ENCODE measurements around the gene OSBPL3. TPM values are rescaled to one million over a fixed set of nuclear protein-coding genes. Genes with fewer than 3 reads are reported as not detected.

The OSBPL3 gene
- total RNA-seq, 8 experiments from 2014 or later: 1.8 to 139 (median 7.5) TPM

- 0 to 86% (median 63%) methylated on average over 1 to 2 of the region's 3 CpGs; no CpG with 5 or more reads in 3 of the 10 experiments for WGBS, 10 experiments
- no peak overlapping the region for H3K27ac ChIP-seq
- in situ Hi-C loops (cut with MboI; ENCODE audit: low pct_unique_long_range_greater_than_20kb in 2 of 9, low sequenced_read_pairs in 9 of 9, unreplicated experiment in 9 of 9): no loop called here
- ATAC-seq (replicated peaks in 6 of 8): peak in 6 of 8 experiments; percentile 8 to 47 (median 37)
- H3K4me3 ChIP-seq: no peak overlapping the region
- peaks cover 6 to 14% of the 10 kb centered on the region in 2 donors for H3K4me1 ChIP-seq (replicated peaks in 1 of 2)
These were observed 58.7 kb downstream of the OSBPL3 start for GRCh38 chr7:24921362-24921679.

- ATAC-seq (replicated peaks in 6 of 8): peak in 4 of 8 experiments; percentile 4 to 46 (median 22)
- peaks cover 6 to 14% of the 10 kb centered on the region in 2 donors for H3K4me1 ChIP-seq (replicated peaks in 1 of 2)
- no peak overlapping the region for H3K27ac ChIP-seq
- no peak overlapping the region for H3K4me3 ChIP-seq
- WGBS, 10 experiments: 30 to 100% (median 58%) methylated on average over 1 to 3 of the region's 3 CpGs; no CpG with 5 or more reads in 1 of the 10 experiments
- in situ Hi-C loops (cut with MboI; ENCODE audit: low pct_unique_long_range_greater_than_20kb in 2 of 9, low sequenced_read_pairs in 9 of 9, unreplicated experiment in 9 of 9): no loop called here
These were observed 59.3 kb downstream of the OSBPL3 start for GRCh38 chr7:24920451-24921361.

- Histone ChIP-seq H3K4me3 (no peak overlapping the region), H3K4me1 (replicated peaks in 1 of 2) (peaks cover 6 to 14% of the 10 kb centered on the region in 2 donors), H3K27ac (no peak overlapping the region)
- in situ Hi-C loops (cut with MboI; ENCODE audit: low pct_unique_long_range_greater_than_20kb in 2 of 9, low sequenced_read_pairs in 9 of 9, unreplicated experiment in 9 of 9): no loop called here
- no peak for ATAC-seq (replicated peaks in 6 of 8)
- 67 to 97% (median 87%) methylated on average over 1 to 3 of the region's 3 CpGs; no CpG with 5 or more reads in 4 of the 10 experiments for WGBS, 10 experiments
These were observed 62.3 kb downstream of the OSBPL3 start for GRCh38 chr7:24917510-24918239.

GRCh38 chr7:24916463-24917040 lies 63.4 kb downstream of the OSBPL3 start:
- WGBS, 10 experiments: 25 to 100% (median 61%) methylated on average over 1 to 4 of the region's 4 CpGs; no CpG with 5 or more reads in 1 of the 10 experiments
- no peak overlapping the region for H3K27ac ChIP-seq
- in situ Hi-C loops (cut with MboI; ENCODE audit: low pct_unique_long_range_greater_than_20kb in 2 of 9, low sequenced_read_pairs in 9 of 9, unreplicated experiment in 9 of 9): no loop called here
- no peak overlapping the region for H3K4me3 ChIP-seq
- ATAC-seq (replicated peaks in 6 of 8): no peak
- H3K4me1 ChIP-seq (replicated peaks in 1 of 2): peaks cover 4 to 8% of the 10 kb centered on the region in 2 donors

- H3K4me3 ChIP-seq: no peak overlapping the region
- no peak for ATAC-seq (replicated peaks in 6 of 8)
- no peaks in the 10 kb centered on the region for H3K4me1 ChIP-seq (replicated peaks in 1 of 2)
- no peak overlapping the region for H3K27ac ChIP-seq
- WGBS, 10 experiments: 27 to 86% (median 43%) methylated on average over 1 of the region's 1 CpG; no CpG with 5 or more reads in 5 of the 10 experiments
- in situ Hi-C loops (cut with MboI; ENCODE audit: low pct_unique_long_range_greater_than_20kb in 2 of 9, low sequenced_read_pairs in 9 of 9, unreplicated experiment in 9 of 9): no loop called here
These were observed 65.5 kb downstream of the OSBPL3 start for GRCh38 chr7:24914465-24914859.

- in situ Hi-C loops (cut with MboI; ENCODE audit: low pct_unique_long_range_greater_than_20kb in 2 of 9, low sequenced_read_pairs in 9 of 9, unreplicated experiment in 9 of 9): no loop called here
- peak in 2 of 8 experiments; percentile 8 to 42 for ATAC-seq (replicated peaks in 6 of 8)
- Histone ChIP-seq H3K27ac (no peak overlapping the region), H3K4me3 (no peak overlapping the region), H3K4me1 (replicated peaks in 1 of 2) (no peaks in the 10 kb centered on the region)
- WGBS, 10 experiments: 67 to 100% (median 94%) methylated on average over 1 to 4 of the region's 4 CpGs; no CpG with 5 or more reads in 1 of the 10 experiments
These were observed 66.0 kb downstream of the OSBPL3 start for GRCh38 chr7:24913801-24914464.

- in situ Hi-C loops (cut with MboI; ENCODE audit: low pct_unique_long_range_greater_than_20kb in 2 of 9, low sequenced_read_pairs in 9 of 9, unreplicated experiment in 9 of 9): no loop called here
- Histone ChIP-seq H3K4me3 (no peak overlapping the region), H3K27ac (no peak overlapping the region), H3K4me1 (replicated peaks in 1 of 2) (no peaks in the 10 kb centered on the region)
- peak in 1 of 8 experiments; percentile 5 for ATAC-seq (replicated peaks in 6 of 8)
- 64 to 100% (median 97%) methylated on average over 1 to 6 of the region's 8 CpGs; no CpG with 5 or more reads in 3 of the 10 experiments for WGBS, 10 experiments
These were observed 67.0 kb downstream of the OSBPL3 start for GRCh38 chr7:24912874-24913514.

GRCh38 chr7:24912424-24912823 lies 67.6 kb downstream of the OSBPL3 start:
- Histone ChIP-seq H3K27ac (no peak overlapping the region), H3K4me1 (replicated peaks in 1 of 2) (no peaks in the 10 kb centered on the region), H3K4me3 (no peak overlapping the region)
- WGBS, 10 experiments: 0 to 70% (median 0%) methylated on average over 1 to 4 of the region's 4 CpGs; no CpG with 5 or more reads in 3 of the 10 experiments
- in situ Hi-C loops (cut with MboI; ENCODE audit: low pct_unique_long_range_greater_than_20kb in 2 of 9, low sequenced_read_pairs in 9 of 9, unreplicated experiment in 9 of 9): no loop called here
- peak in 5 of 8 experiments; percentile 13 to 59 (median 30) for ATAC-seq (replicated peaks in 6 of 8)

- no peaks in the 10 kb centered on the region for H3K4me1 ChIP-seq (replicated peaks in 1 of 2)
- peak in 3 of 8 experiments; percentile 2 to 40 (median 8) for ATAC-seq (replicated peaks in 6 of 8)
- in situ Hi-C loops (cut with MboI; ENCODE audit: low pct_unique_long_range_greater_than_20kb in 2 of 9, low sequenced_read_pairs in 9 of 9, unreplicated experiment in 9 of 9): no loop called here
- 0 to 100% (median 92%) methylated on average over 1 to 3 of the region's 3 CpGs; no CpG with 5 or more reads in 1 of the 10 experiments for WGBS, 10 experiments
- H3K4me3 ChIP-seq: no peak overlapping the region
- no peak overlapping the region for H3K27ac ChIP-seq
These were observed 68.8 kb downstream of the OSBPL3 start for GRCh38 chr7:24911213-24911603.

- Histone ChIP-seq H3K4me1 (replicated peaks in 1 of 2) (no peaks in the 10 kb centered on the region), H3K4me3 (no peak overlapping the region), H3K27ac (no peak overlapping the region)
- in situ Hi-C loops (cut with MboI; ENCODE audit: low pct_unique_long_range_greater_than_20kb in 2 of 9, low sequenced_read_pairs in 9 of 9, unreplicated experiment in 9 of 9): no loop called here
- 62 to 100% (median 83%) methylated on average over 1 to 4 of the region's 4 CpGs; no CpG with 5 or more reads in 5 of the 10 experiments for WGBS, 10 experiments
- ATAC-seq (replicated peaks in 6 of 8): peak in 1 of 8 experiments; percentile 10
These were observed 69.3 kb downstream of the OSBPL3 start for GRCh38 chr7:24910551-24911212.

GRCh38 chr7:24908727-24909126 lies 71.3 kb downstream of the OSBPL3 start:
- 72 to 100% (median 97%) methylated on average over 2 to 4 of the region's 4 CpGs for WGBS, 10 experiments
- no peak for ATAC-seq (replicated peaks in 6 of 8)
- Histone ChIP-seq H3K27ac (no peak overlapping the region), H3K4me1 (replicated peaks in 1 of 2) (no peaks in the 10 kb centered on the region), H3K4me3 (no peak overlapping the region)
- in situ Hi-C loops (cut with MboI; ENCODE audit: low pct_unique_long_range_greater_than_20kb in 2 of 9, low sequenced_read_pairs in 9 of 9, unreplicated experiment in 9 of 9): no loop called here

- 57 to 100% (median 98%) methylated on average over 2 to 3 of the region's 3 CpGs for WGBS, 10 experiments
- H3K4me3 ChIP-seq: no peak overlapping the region
- H3K4me1 ChIP-seq (replicated peaks in 1 of 2): no peaks in the 10 kb centered on the region
- no peak for ATAC-seq (replicated peaks in 6 of 8)
- in situ Hi-C loops (cut with MboI; ENCODE audit: low pct_unique_long_range_greater_than_20kb in 2 of 9, low sequenced_read_pairs in 9 of 9, unreplicated experiment in 9 of 9): no loop called here
- H3K27ac ChIP-seq: no peak overlapping the region
These were observed 71.8 kb downstream of the OSBPL3 start for GRCh38 chr7:24908166-24908565.
